ENCODE measurements around the gene BACH2.
"Not testable (repeated sequence)": the region's sequence is repeated elsewhere in the genome, so short reads cannot be mapped to it uniquely, and the experiment has no call there.

Gene BACH2

GRCh38 chr6:90233213-90233612 lies 63.4 kb downstream of the BACH2 start:
- no peak for DNase-seq

GRCh38 chr6:90231798-90232197 lies 64.8 kb downstream of the BACH2 start:
- DNase-seq = no peak

- DNase-seq = no peak
Measured at GRCh38 chr6:90231308-90231707, 65.3 kb downstream of the BACH2 start.

GRCh38 chr6:90230548-90231215 lies 66.0 kb downstream of the BACH2 start:
- DNase-seq = no peak

GRCh38 chr6:90229331-90230010 lies 67.2 kb downstream of the BACH2 start:
- no peak for DNase-seq

GRCh38 chr6:90227673-90228072 lies 69.0 kb downstream of the BACH2 start:
- no peak for DNase-seq

- DNase-seq = no peak
Measured at GRCh38 chr6:90227213-90227612, 69.4 kb downstream of the BACH2 start.

GRCh38 chr6:90226257-90226656 lies 70.4 kb downstream of the BACH2 start:
- no peak for DNase-seq

GRCh38 chr6:90224196-90224595 lies 72.4 kb downstream of the BACH2 start:
- DNase-seq = no peak

GRCh38 chr6:90222724-90223198 lies 73.9 kb downstream of the BACH2 start:
- DNase-seq = no peak

GRCh38 chr6:90222008-90222407 lies 74.6 kb downstream of the BACH2 start:
- DNase-seq = no peak

- no peak for DNase-seq
Measured at GRCh38 chr6:90221403-90221802, 75.2 kb downstream of the BACH2 start.

GRCh38 chr6:90220273-90220672 lies 76.4 kb downstream of the BACH2 start:
- DNase-seq = no peak

GRCh38 chr6:90219209-90219985 lies 77.2 kb downstream of the BACH2 start:
- DNase-seq = no peak

- no peak for DNase-seq
Measured at GRCh38 chr6:90218959-90219208, 77.8 kb downstream of the BACH2 start.

GRCh38 chr6:90217506-90218127 lies 79.0 kb downstream of the BACH2 start:
- no peak for DNase-seq

- DNase-seq = no peak
Measured at GRCh38 chr6:90216072-90216977, 80.3 kb downstream of the BACH2 start.

- no peak for DNase-seq
Measured at GRCh38 chr6:90214966-90215365, 81.7 kb downstream of the BACH2 start.

- DNase-seq = no peak
Measured at GRCh38 chr6:90214461-90214860, 82.2 kb downstream of the BACH2 start.

- DNase-seq = no peak
Measured at GRCh38 chr6:90212274-90212673, 84.4 kb downstream of the BACH2 start.

- DNase-seq = no peak
Measured at GRCh38 chr6:90209527-90209926, 87.1 kb downstream of the BACH2 start.

GRCh38 chr6:90208690-90209089 lies 88.0 kb downstream of the BACH2 start:
- DNase-seq = not testable (repeated sequence)
